Measurements from ENCODE around the gene SLIT3.

- TF ChIP-seq, protein P1, sequence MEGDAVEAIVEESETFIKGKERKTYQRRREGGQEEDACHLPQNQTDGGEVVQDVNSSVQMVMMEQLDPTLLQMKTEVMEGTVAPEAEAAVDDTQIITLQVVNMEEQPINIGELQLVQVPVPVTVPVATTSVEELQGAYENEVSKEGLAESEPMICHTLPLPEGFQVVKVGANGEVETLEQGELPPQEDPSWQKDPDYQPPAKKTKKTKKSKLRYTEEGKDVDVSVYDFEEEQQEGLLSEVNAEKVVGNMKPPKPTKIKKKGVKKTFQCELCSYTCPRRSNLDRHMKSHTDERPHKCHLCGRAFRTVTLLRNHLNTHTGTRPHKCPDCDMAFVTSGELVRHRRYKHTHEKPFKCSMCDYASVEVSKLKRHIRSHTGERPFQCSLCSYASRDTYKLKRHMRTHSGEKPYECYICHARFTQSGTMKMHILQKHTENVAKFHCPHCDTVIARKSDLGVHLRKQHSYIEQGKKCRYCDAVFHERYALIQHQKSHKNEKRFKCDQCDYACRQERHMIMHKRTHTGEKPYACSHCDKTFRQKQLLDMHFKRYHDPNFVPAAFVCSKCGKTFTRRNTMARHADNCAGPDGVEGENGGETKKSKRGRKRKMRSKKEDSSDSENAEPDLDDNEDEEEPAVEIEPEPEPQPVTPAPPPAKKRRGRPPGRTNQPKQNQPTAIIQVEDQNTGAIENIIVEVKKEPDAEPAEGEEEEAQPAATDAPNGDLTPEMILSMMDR (conservative IDR thresholded peaks at IDR 0.05; ENCODE audit: low read length), result no peak
- no peak for TF ChIP-seq EZH2phosphoT487 (IDR thresholded peaks at IDR 0.05; ENCODE audit: borderline replicate concordance)
Observed at GRCh38 chr5:169291877-169292276, 9.1 kb downstream of the SLIT3 start.

Measured in Loucy (cell line).